GM23338 (cell line): ENCODE results near the gene L3MBTL4. TPM values are rescaled to one million over a fixed set of nuclear protein-coding genes. Genes with fewer than 3 reads are reported as not detected.

Source experiments
- ATAC-seq: fragments of 200-7000 bp; cut with Tn5 transposase; 3 replicates; pipeline ENCODE4 v1.9.1; 2020
- DNase-seq: peaks from one replicate; pipeline ENCODE4 v3.0.0-alpha.2; 2015; ENCODE audit warnings: low spot score
- H2AFZ ChIP-seq: fragments of 200-600 bp; sonication (generic); 2 replicates; pipeline ENCODE4 v1.8.0; 2016; ENCODE audit warnings: antibody characterized with exemption, mild to moderate bottlenecking, moderate library complexity
- H3F3A ChIP-seq: fragments of 200-600 bp; sonication (generic); replicated peaks from 2 replicates; pipeline ENCODE4 v1.8.0; 2017; ENCODE audit warnings: antibody characterized with exemption, mixed run types, low read depth
- H3K27ac ChIP-seq: fragments of 200-600 bp; sonication (generic); 2 replicates; pipeline ENCODE4 v1.6.1; 2016; ENCODE audit warnings: low read depth
- H3K27me3 ChIP-seq: fragments of 200-600 bp; sonication (generic); 2 replicates; pipeline ENCODE4 v1.8.0; 2016; ENCODE audit warnings: mild to moderate bottlenecking, mixed run types, moderate library complexity; ENCODE audit not compliant: insufficient read depth
- H3K36me3 ChIP-seq: fragments of 200-600 bp; sonication (generic); 2 replicates; pipeline ENCODE4 v1.8.0; 2016; ENCODE audit warnings: mild to moderate bottlenecking; ENCODE audit not compliant: insufficient read depth
- H3K4me1 ChIP-seq: fragments of 200-600 bp; sonication (generic); 2 replicates; pipeline ENCODE4 v1.8.0; 2016; ENCODE audit warnings: mild to moderate bottlenecking, moderate library complexity; ENCODE audit not compliant: insufficient read depth
- H3K4me2 ChIP-seq: fragments of 200-600 bp; sonication (generic); 2 replicates; pipeline ENCODE4 v1.7.1; 2017; ENCODE audit warnings: mixed run types
- H3K4me3 ChIP-seq: fragments of 200-600 bp; sonication (generic); 2 replicates; pipeline ENCODE4 v1.6.1; 2016; ENCODE audit warnings: mixed run types
- H3K79me2 ChIP-seq: fragments of 200-600 bp; sonication (generic); replicated peaks from 2 replicates; pipeline ENCODE4 v1.8.0; 2017; ENCODE audit warnings: mild to moderate bottlenecking; ENCODE audit not compliant: insufficient read depth
- H3K9me2 ChIP-seq: fragments of 200-600 bp; sonication (generic); 2 replicates; pipeline ENCODE4 v1.8.0; 2017; ENCODE audit not compliant: insufficient read depth
- H4K20me1 ChIP-seq: fragments of 200-600 bp; sonication (generic); replicated peaks from 2 replicates; pipeline ENCODE4 v1.8.0; 2017; ENCODE audit warnings: mild to moderate bottlenecking; ENCODE audit not compliant: insufficient read depth
- H3K27ac Mint-ChIP-seq: 2 replicates; pipeline ENCODE4 v1.8.0; 2020; ENCODE audit warnings: inconsistent platforms, mild to moderate bottlenecking, moderate library complexity, mixed read lengths
- H3K27me3 Mint-ChIP-seq: 3 replicates; pipeline ENCODE4 v1.8.0; 2022; ENCODE audit warnings: low read depth, mild to moderate bottlenecking, moderate library complexity, mixed read lengths, inconsistent platforms; ENCODE audit not compliant: insufficient read depth, poor library complexity
- H3K36me3 Mint-ChIP-seq: 3 replicates; pipeline ENCODE4 v1.8.0; 2021; ENCODE audit warnings: low read depth, mild to moderate bottlenecking, inconsistent platforms, moderate library complexity, mixed read lengths
- H3K4me1 Mint-ChIP-seq: 3 replicates; pipeline ENCODE4 v1.8.0; 2020; ENCODE audit warnings: mild to moderate bottlenecking, inconsistent platforms, mixed read lengths
- H3K4me3 Mint-ChIP-seq: 3 replicates; pipeline ENCODE4 v1.8.0; 2021; ENCODE audit warnings: moderate library complexity, mild to moderate bottlenecking, inconsistent platforms, mixed read lengths
- H3K9me3 Mint-ChIP-seq: 3 replicates; pipeline ENCODE4 v1.8.0; 2020; ENCODE audit warnings: moderate library complexity, mild to moderate bottlenecking, inconsistent platforms, mixed read lengths
- EZH2 ChIP-seq: fragments of 200-600 bp; sonication (generic); IDR thresholded peaks from one replicate; pipeline ENCODE4 v1.8.0; 2017; ENCODE audit warnings: antibody characterized with exemption, mild to moderate bottlenecking, low read depth; ENCODE audit not compliant: unreplicated experiment
- POLR2AphosphoS5 ChIP-seq: IDR thresholded peaks from 2 replicates; pipeline ENCODE4 v1.6.1; 2016; ENCODE audit warnings: antibody characterized with exemption, low read depth
- REST ChIP-seq: IDR thresholded peaks from one replicate; pipeline ENCODE4 v1.6.1; 2018; ENCODE audit warnings: antibody characterized with exemption; ENCODE audit not compliant: unreplicated experiment
- STAT1 ChIP-seq: IDR thresholded peaks from one replicate; pipeline ENCODE4 v1.6.1; 2016; ENCODE audit warnings: antibody characterized with exemption; ENCODE audit not compliant: unreplicated experiment
- ZNF331 ChIP-seq: fragments of 250-450 bp; sonication (Bioruptor Pico); IDR thresholded peaks from 2 replicates; pipeline ENCODE4 v1.5.0; 2020; ENCODE audit warnings: low read depth, mild to moderate bottlenecking, moderate library complexity
- ZNF462 ChIP-seq: fragments of 250-450 bp; sonication (Bioruptor Pico); IDR thresholded peaks from 2 replicates; pipeline ENCODE4 v1.5.0; 2020; ENCODE audit warnings: mild to moderate bottlenecking, moderate library complexity
- polyA plus RNA-seq: library from polyadenylated mRNA; unstranded; fragments of >200 nt; fragmentation: Nextera tagmentation; extraction: Ambion mirVana; gene quantifications from 2 replicates; pipeline ENCODE4 v1.2.1, GENCODE V29; 2016
- total RNA-seq: library from RNA; depleted of rRNA; stranded (reverse); fragments of >200 nt; shearing (Covaris generic); gene quantifications from 2 replicates; pipeline ENCODE4 v1.2.3, GENCODE V29; 2014

The L3MBTL4 gene
- total and polyA plus RNA-seq, 2 experiments from 2014 or later = 0.48 to 2.8 TPM

GRCh38 chr18:6001867-6002266 is 412.8 kb downstream of the L3MBTL4 start (continued):
- no peak for TF ChIP-seq REST
- TF ChIP-seq POLR2AphosphoS5 = no peak

- H3K4me2 ChIP-seq = no peak overlapping the region
- no peak for DNase-seq
- H3F3A ChIP-seq = no peaks in the 10 kb centered on the region
- H3K4me3 ChIP-seq = no peak overlapping the region
- no peaks in the 10 kb centered on the region for H4K20me1 ChIP-seq
- Mint-ChIP-seq H3K36me3 (no peaks in the 10 kb centered on the region), H3K4me3 (no peak overlapping the region), H3K27ac (no peak overlapping the region), H3K27me3 (no peaks in the 10 kb centered on the region), H3K4me1 (peaks cover 39% of the 10 kb centered on the region), H3K9me3 (peaks cover 7% of the 10 kb centered on the region; the same call in 1 of the 3 replicates)
- no peak overlapping the region for H3K27ac ChIP-seq
- H3K27me3 ChIP-seq = no peaks in the 10 kb centered on the region
- H3K36me3 ChIP-seq = no peaks in the 10 kb centered on the region
- no peak for ATAC-seq
- no peak for TF ChIP-seq EZH2
- TF ChIP-seq STAT1 = no peak
- TF ChIP-seq ZNF462 (CRISPR knock-in tag) = no peak
- no peak for TF ChIP-seq ZNF331 (CRISPR knock-in tag)
- no peaks in the 10 kb centered on the region for H3K9me2 ChIP-seq
- no peak overlapping the region for H2AFZ ChIP-seq
- peaks cover 38% of the 10 kb centered on the region for H3K4me1 ChIP-seq
- no peaks in the 10 kb centered on the region for H3K79me2 ChIP-seq
These were observed 415.8 kb downstream of the L3MBTL4 start for GRCh38 chr18:5998907-5999306.
